Right lobe of liver (tissue), 4 donors: ENCODE measurements around the gene CXCL1.

Experiments
- POLR2A ChIP-seq: fragments of 450-650 bp; IDR thresholded peaks from one replicate; pipeline ENCODE4 v1.6.1; 2017; ENCODE audit warnings: antibody characterized with exemption, mild to moderate bottlenecking
- TF ChIP-seq, protein P1 (sequence below), 4 donors: fragments of 200-600 bp in 3 of 4; fragments of 450-650 bp in 1 of 4; IDR thresholded peaks; one replicate each; pipeline versions ENCODE4 v1.5.1 to v1.8.0; 2016 to 2022; ENCODE audit warnings: antibody characterized with exemption in 4 of 4, mild to moderate bottlenecking in 2 of 4
- donor health status: DM: no; HTN: no; CAD: no.
- donor health status: DM: no; HTN: no; CAD: no.
- donor health status: DM: no; HTN: yes; CAD: no.

DNA sequence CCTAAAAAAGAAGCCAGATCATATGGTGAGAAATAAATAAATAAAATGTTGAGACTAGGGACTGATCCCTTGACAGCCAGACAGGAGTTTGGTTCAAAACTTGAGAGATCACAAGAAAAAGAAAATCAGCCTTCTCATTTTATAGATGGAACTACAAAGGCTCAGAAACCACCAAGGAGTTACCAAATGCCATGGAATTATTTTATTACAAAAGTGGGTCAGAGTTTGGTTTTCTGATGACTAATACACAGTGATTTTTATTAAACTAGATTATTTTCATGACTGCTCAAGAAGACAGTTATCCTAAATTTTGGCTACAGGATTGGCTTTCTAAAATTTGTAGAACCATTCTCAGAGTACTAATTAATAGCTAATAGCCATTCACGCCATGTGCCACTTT, 6.2 kb downstream of the CXCL1 start:
- TF ChIP-seq, protein P1, sequence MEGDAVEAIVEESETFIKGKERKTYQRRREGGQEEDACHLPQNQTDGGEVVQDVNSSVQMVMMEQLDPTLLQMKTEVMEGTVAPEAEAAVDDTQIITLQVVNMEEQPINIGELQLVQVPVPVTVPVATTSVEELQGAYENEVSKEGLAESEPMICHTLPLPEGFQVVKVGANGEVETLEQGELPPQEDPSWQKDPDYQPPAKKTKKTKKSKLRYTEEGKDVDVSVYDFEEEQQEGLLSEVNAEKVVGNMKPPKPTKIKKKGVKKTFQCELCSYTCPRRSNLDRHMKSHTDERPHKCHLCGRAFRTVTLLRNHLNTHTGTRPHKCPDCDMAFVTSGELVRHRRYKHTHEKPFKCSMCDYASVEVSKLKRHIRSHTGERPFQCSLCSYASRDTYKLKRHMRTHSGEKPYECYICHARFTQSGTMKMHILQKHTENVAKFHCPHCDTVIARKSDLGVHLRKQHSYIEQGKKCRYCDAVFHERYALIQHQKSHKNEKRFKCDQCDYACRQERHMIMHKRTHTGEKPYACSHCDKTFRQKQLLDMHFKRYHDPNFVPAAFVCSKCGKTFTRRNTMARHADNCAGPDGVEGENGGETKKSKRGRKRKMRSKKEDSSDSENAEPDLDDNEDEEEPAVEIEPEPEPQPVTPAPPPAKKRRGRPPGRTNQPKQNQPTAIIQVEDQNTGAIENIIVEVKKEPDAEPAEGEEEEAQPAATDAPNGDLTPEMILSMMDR (IDR thresholded peaks at IDR 0.05) = no peak
- TF ChIP-seq POLR2A = no peak
